ENCODE results near the gene ALG9. TPM values are rescaled to one million over a fixed set of nuclear protein-coding genes. Genes with fewer than 3 reads are reported as not detected.

ALG9 gene
- total RNA-seq, 3 donors from 2014 or later (not counting 1 experiment from before 2014, with no cell fraction given): 30.6 to 37.1 (median 35.4) TPM

GRCh38 chr11:111762981-111763643 lies 108.3 kb downstream of the ALG9 start:
- Mint-ChIP-seq H3K9me3 (no peaks in the 10 kb centered on the region), H3K4me1 (peaks cover 31 to 36% of the 10 kb centered on the region in 2 donors), H3K36me3 (peaks cover 6% of the 10 kb centered on the region), H3K27ac (no peak overlapping the region), H3K27me3 (ENCODE audit: low read depth in 2 of 2) (no peaks in the 10 kb centered on the region), H3K4me3 (no peak overlapping the region)
- ATAC-seq (no peak), DNase-seq (no peak)
- H3K9me3 ChIP-seq (ENCODE audit: control insufficient read depth, insufficient read depth, low read length): no peaks in the 10 kb centered on the region
- intact Hi-C loops (cut with micrococcal nuclease): no loop called here
- peaks cover 7% of the 10 kb centered on the region for H3K4me1 ChIP-seq (ENCODE audit: control insufficient read depth, insufficient read depth, low read length)
- peaks cover 32% of the 10 kb centered on the region for H3K36me3 ChIP-seq (ENCODE audit: control insufficient read depth, insufficient read depth, low read length)
- H3K27me3 ChIP-seq (ENCODE audit: control insufficient read depth, insufficient read depth, low read length): no peaks in the 10 kb centered on the region
- WGBS (ENCODE audit: insufficient coverage): 93% methylated on average over 3 of the region's 3 CpGs
- no peak for TF ChIP-seq CTCF (IDR thresholded peaks at IDR 0.05)
- no peak overlapping the region for H3K27ac ChIP-seq (ENCODE audit: low read length)
- H3K4me3 ChIP-seq (ENCODE audit: low read length): no peak overlapping the region

- Mint-ChIP-seq H3K4me1 (peaks cover 31 to 36% of the 10 kb centered on the region in 2 donors), H3K9me3 (no peaks in the 10 kb centered on the region), H3K27me3 (ENCODE audit: low read depth in 2 of 2) (no peaks in the 10 kb centered on the region), H3K27ac (no peak overlapping the region), H3K4me3 (no peak overlapping the region), H3K36me3 (peaks cover 6% of the 10 kb centered on the region)
- DNase-seq (no peak), ATAC-seq (no peak)
- no peaks in the 10 kb centered on the region for H3K27me3 ChIP-seq (ENCODE audit: control insufficient read depth, insufficient read depth, low read length)
- intact Hi-C loops (cut with micrococcal nuclease): no loop called here
- no peaks in the 10 kb centered on the region for H3K9me3 ChIP-seq (ENCODE audit: control insufficient read depth, insufficient read depth, low read length)
- TF ChIP-seq CTCF (IDR thresholded peaks at IDR 0.05): no peak
- peaks cover 36% of the 10 kb centered on the region for H3K36me3 ChIP-seq (ENCODE audit: control insufficient read depth, insufficient read depth, low read length)
- H3K27ac ChIP-seq (ENCODE audit: low read length): no peak overlapping the region
- peaks cover 7% of the 10 kb centered on the region for H3K4me1 ChIP-seq (ENCODE audit: control insufficient read depth, insufficient read depth, low read length)
- 97% methylated on average over 4 of the region's 5 CpGs for WGBS (ENCODE audit: insufficient coverage)
- no peak overlapping the region for H3K4me3 ChIP-seq (ENCODE audit: low read length)
Observed at GRCh38 chr11:111762526-111762925, 108.9 kb downstream of the ALG9 start.

GRCh38 chr11:111761036-111761435 lies 110.3 kb downstream of the ALG9 start:
- 94% methylated on average over 4 of the region's 4 CpGs for WGBS (ENCODE audit: insufficient coverage)
- no peaks in the 10 kb centered on the region for H3K27me3 Mint-ChIP-seq (ENCODE audit: low read depth in 2 of 2)
- no peak overlapping the region for H3K4me3 Mint-ChIP-seq
- H3K4me1 ChIP-seq (ENCODE audit: control insufficient read depth, insufficient read depth, low read length): no peaks in the 10 kb centered on the region
- peaks cover 42% of the 10 kb centered on the region for H3K36me3 ChIP-seq (ENCODE audit: control insufficient read depth, insufficient read depth, low read length)
- H3K9me3 Mint-ChIP-seq: no peaks in the 10 kb centered on the region
- no peak for DNase-seq
- peaks cover 24 to 25% of the 10 kb centered on the region in 2 donors for H3K4me1 Mint-ChIP-seq
- no peak overlapping the region for H3K4me3 ChIP-seq (ENCODE audit: low read length)
- ATAC-seq: no peak
- no peak for TF ChIP-seq CTCF (IDR thresholded peaks at IDR 0.05)
- no peaks in the 10 kb centered on the region for H3K9me3 ChIP-seq (ENCODE audit: control insufficient read depth, insufficient read depth, low read length)
- H3K27ac Mint-ChIP-seq: no peak overlapping the region
- H3K27me3 ChIP-seq (ENCODE audit: control insufficient read depth, insufficient read depth, low read length): no peaks in the 10 kb centered on the region
- H3K36me3 Mint-ChIP-seq: peaks cover 6% of the 10 kb centered on the region
- intact Hi-C loops (cut with micrococcal nuclease): no loop called here
- H3K27ac ChIP-seq (ENCODE audit: low read length): no peak overlapping the region

Data from natural killer cell (primary cell).